GM12878 (cell line): ENCODE results near the gene ALDH3B2.

Experiments used
- BCLAF1 ChIP-seq: fragments of 450-650 bp; IDR thresholded peaks from 2 replicates; pipeline ENCODE4 v1.6.1; 2017; ENCODE audit warnings: antibody characterized with exemption, mild to moderate bottlenecking, moderate library complexity
- CHD2 ChIP-seq: IDR thresholded peaks from 2 replicates; pipeline ENCODE4 v1.6.1; 2011; ENCODE audit warnings: low read depth, low read length, improper control_type of control experiment, borderline replicate concordance
- CTCF ChIP-seq, 3 experiments: IDR thresholded peaks in 2 of 3; conservative IDR thresholded peaks in 1 of 3; 2 replicates each; pipeline ENCODE4 v1.5.1; 2011; ENCODE audit warnings: low read depth in 3 of 3, low read length in 3 of 3, mild to moderate bottlenecking in 3 of 3, control low read depth in 2 of 3, moderate library complexity in 2 of 3, inconsistent platforms in 1 of 3, mixed read lengths in 1 of 3; ENCODE audit not compliant: control insufficient read depth in 2 of 3, insufficient read depth in 1 of 3; ENCODE audit errors: extremely low read depth in 1 of 3
- E2F4 ChIP-seq: IDR thresholded peaks from 2 replicates; pipeline ENCODE4 v1.6.1; 2012; ENCODE audit warnings: low read depth, low read length, improper control_type of control experiment
- ELK1 ChIP-seq: IDR thresholded peaks from 2 replicates; pipeline ENCODE4 v1.6.1; 2012; ENCODE audit warnings: low read depth, low read length, improper control_type of control experiment
- FOXM1 ChIP-seq: IDR thresholded peaks from 2 replicates; pipeline ENCODE4 v1.6.1; 2012; ENCODE audit warnings: low read depth, mild to moderate bottlenecking, inconsistent platforms, low read length, moderate library complexity
- MYC ChIP-seq: IDR thresholded peaks from 2 replicates; pipeline ENCODE4 v1.6.1; 2011; ENCODE audit warnings: mild to moderate bottlenecking, low read length, moderate library complexity, inconsistent platforms; ENCODE audit not compliant: insufficient read depth, insufficient replicate concordance, insufficient read length, severe bottlenecking
- POLR2A ChIP-seq: IDR thresholded peaks from 2 replicates; pipeline ENCODE4 v1.6.1; 2011; ENCODE audit warnings: low read depth, mild to moderate bottlenecking, low read length
- SKIL ChIP-seq: fragments of 450-650 bp; IDR thresholded peaks from 2 replicates; pipeline ENCODE4 v1.6.1; 2017; ENCODE audit warnings: mild to moderate bottlenecking, low read depth, inconsistent platforms; ENCODE audit not compliant: poor library complexity, severe bottlenecking

- TF ChIP-seq CTCF (IDR thresholded peaks at IDR 0.05 in 2 of 3, conservative IDR thresholded peaks at IDR 0.05 in 1 of 3; ENCODE audit: control insufficient read depth in 2 of 3, extremely low read depth in 1 of 3, insufficient read depth in 1 of 3, low read depth in 3 of 3, low read length in 3 of 3) (no peak), ELK1 (no peak), POLR2A (no peak), CHD2 (no peak), SKIL (no peak), BCLAF1 (no peak), E2F4 (no peak), MYC (no peak), FOXM1 (no peak)
Measured at GRCh38 chr11:67664213-67664585, 10.2 kb downstream of the ALDH3B2 start.
